ENCODE results near the gene COL27A1. TPM values are rescaled to one million over a fixed set of nuclear protein-coding genes. Genes with fewer than 3 reads are reported as not detected.

Gene COL27A1
- total and polyA plus RNA-seq, 12 donors, result 3.0 to 99.8 (median 11.9) TPM

GRCh38 chr9:114179516-114179915 is 24.2 kb downstream of the COL27A1 start:
- H3K36me3 ChIP-seq (replicated peaks in 1 of 2), result no peaks in the 10 kb centered on the region
- no peak for TF ChIP-seq CTCF (IDR thresholded peaks at IDR 0.05)
- TF ChIP-seq POLR2A (IDR thresholded peaks at IDR 0.05), result no peak
- peak overlapping the region in 2 of 5 donors; percentile 72 to 84 for H3K27ac ChIP-seq
- intact Hi-C loops (cut with DNase I), result no loop called here
- 95 to 100% (median 97%) methylated on average over 2 of the region's 2 CpGs for WGBS, 4 donors
- no peaks in the 10 kb centered on the region for H3K9me3 ChIP-seq (replicated peaks in 1 of 3)
- no peak overlapping the region for H3K4me3 ChIP-seq
- H3K27me3 ChIP-seq, result no peaks in the 10 kb centered on the region
- peaks cover 29 to 62% of the 10 kb centered on the region in 2 donors for H3K4me1 ChIP-seq (replicated peaks in 1 of 2)
- no peak for DNase-seq

- 44 to 57% (median 52%) methylated on average over 10 to 14 of the region's 14 CpGs for WGBS, 4 donors
- Histone ChIP-seq H3K4me1 (replicated peaks in 1 of 2) (peaks cover 29 to 48% of the 10 kb centered on the region in 2 donors), H3K27me3 (no peaks in the 10 kb centered on the region), H3K36me3 (replicated peaks in 1 of 2) (no peaks in the 10 kb centered on the region), H3K9me3 (replicated peaks in 1 of 3) (no peaks in the 10 kb centered on the region), H3K4me3 (no peak overlapping the region), H3K27ac (peak overlapping the region in 1 of 5 donors; percentile 79)
- TF ChIP-seq POLR2A (IDR thresholded peaks at IDR 0.05), result no peak
- TF ChIP-seq CTCF (IDR thresholded peaks at IDR 0.05), result no peak
- intact Hi-C loops (cut with DNase I), result no loop called here
- no peak for DNase-seq
Measured at GRCh38 chr9:114180696-114181606, 25.6 kb downstream of the COL27A1 start.

- intact Hi-C loops (cut with DNase I), result no loop called here
- DNase-seq, result no peak
- Histone ChIP-seq H3K4me1 (replicated peaks in 1 of 2) (peaks cover 25 to 39% of the 10 kb centered on the region in 2 donors), H3K27me3 (no peaks in the 10 kb centered on the region), H3K36me3 (replicated peaks in 1 of 2) (no peaks in the 10 kb centered on the region), H3K4me3 (no peak overlapping the region), H3K9me3 (replicated peaks in 1 of 3) (no peaks in the 10 kb centered on the region), H3K27ac (peak overlapping the region in 1 of 5 donors; percentile 79)
- TF ChIP-seq POLR2A (IDR thresholded peaks at IDR 0.05) (no peak), CTCF (IDR thresholded peaks at IDR 0.05) (no peak)
- 63 to 84% (median 75%) methylated on average over 9 of the region's 9 CpGs for WGBS, 4 donors
Measured at GRCh38 chr9:114181607-114182409, 26.5 kb downstream of the COL27A1 start.

- H3K4me1 ChIP-seq (replicated peaks in 1 of 2), result peaks cover 14 to 27% of the 10 kb centered on the region in 2 donors
- 76 to 83% (median 82%) methylated on average over 3 to 6 of the region's 6 CpGs for WGBS, 4 donors
- no peak overlapping the region for H3K27ac ChIP-seq
- H3K27me3 ChIP-seq, result no peaks in the 10 kb centered on the region
- intact Hi-C loops (cut with DNase I), result no loop called here
- DNase-seq, result no peak
- TF ChIP-seq CTCF (IDR thresholded peaks at IDR 0.05), result no peak
- TF ChIP-seq POLR2A (IDR thresholded peaks at IDR 0.05), result no peak
- H3K9me3 ChIP-seq (replicated peaks in 1 of 3), result no peaks in the 10 kb centered on the region
- H3K36me3 ChIP-seq (replicated peaks in 1 of 2), result no peaks in the 10 kb centered on the region
- no peak overlapping the region for H3K4me3 ChIP-seq
Measured at GRCh38 chr9:114183006-114183405, 27.7 kb downstream of the COL27A1 start.

Measured in adrenal gland (tissue), 12 donors.